GM18873 (cell line): Measurements from ENCODE around the gene ASXL3.

Source experiments
- ATAC-seq: cut with Tn5 transposase; IDR thresholded peaks from one replicate; pipeline ENCODE4 v1.9.1; 2021; ENCODE audit warnings: mild to moderate bottlenecking, moderate library complexity, moderate number of reproducible peaks; ENCODE audit not compliant: unreplicated experiment, low FRiP score

Gene ASXL3

GRCh38 chr18:33653231-33653630, 75.2 kb downstream of the ASXL3 start:
- ATAC-seq = no peak

- no peak for ATAC-seq
Observed at GRCh38 chr18:33656889-33657448, 79.0 kb downstream of the ASXL3 start.

- no peak for ATAC-seq
Observed at GRCh38 chr18:33660696-33661310, 82.8 kb downstream of the ASXL3 start.

GRCh38 chr18:33664241-33664874, 86.3 kb downstream of the ASXL3 start:
- ATAC-seq = no peak

GRCh38 chr18:33665187-33665586, 87.2 kb downstream of the ASXL3 start:
- ATAC-seq = no peak

DNA sequence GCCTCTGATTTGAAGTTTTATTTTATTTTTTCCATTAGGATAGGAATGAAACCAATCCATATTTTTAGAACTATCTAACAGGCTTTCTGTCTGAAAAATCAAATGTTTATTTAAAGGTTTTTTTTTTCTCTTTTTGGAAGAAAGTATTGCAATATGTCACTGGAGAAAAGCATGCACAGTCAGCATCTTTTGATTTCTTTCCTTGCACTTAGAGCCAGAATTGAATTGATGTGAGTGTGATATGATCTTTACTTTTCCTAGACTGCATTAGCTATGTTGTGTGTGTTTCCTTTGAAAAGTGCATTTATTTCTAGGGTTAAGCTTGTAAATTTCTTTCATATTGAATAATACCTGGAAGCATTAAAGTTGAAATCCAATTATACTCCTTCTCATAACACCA, 87.6 kb downstream of the ASXL3 start:
- no peak for ATAC-seq

GRCh38 chr18:33666915-33667314, 88.9 kb downstream of the ASXL3 start:
- no peak for ATAC-seq

GRCh38 chr18:33669589-33669988, 91.6 kb downstream of the ASXL3 start:
- ATAC-seq = no peak

- ATAC-seq = no peak
Observed at GRCh38 chr18:33670029-33670428, 92.0 kb downstream of the ASXL3 start.

- no peak for ATAC-seq
Observed at GRCh38 chr18:33673689-33674088, 95.7 kb downstream of the ASXL3 start.

- ATAC-seq = no peak
Observed at GRCh38 chr18:33676593-33676992, 98.6 kb downstream of the ASXL3 start.

DNA sequence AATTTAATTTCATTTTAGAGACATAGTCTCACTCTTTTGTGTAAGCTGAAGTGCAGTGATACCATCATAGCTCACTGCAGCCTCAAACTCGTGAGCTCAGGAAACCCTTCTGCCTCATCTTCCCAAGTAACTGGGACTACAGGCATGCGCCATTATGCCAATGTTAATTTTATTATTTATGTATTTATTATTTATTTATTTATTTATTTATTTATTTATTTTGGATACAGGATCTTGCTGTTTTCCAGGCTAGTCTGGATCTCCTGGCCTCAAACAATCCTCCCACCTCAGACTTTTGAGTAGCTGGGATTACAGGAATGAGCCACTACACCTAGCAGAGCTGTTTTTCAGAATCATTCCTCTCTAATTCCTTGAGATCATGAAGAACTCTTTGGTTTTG, 99.9 kb downstream of the ASXL3 start:
- ATAC-seq = no peak

DNA sequence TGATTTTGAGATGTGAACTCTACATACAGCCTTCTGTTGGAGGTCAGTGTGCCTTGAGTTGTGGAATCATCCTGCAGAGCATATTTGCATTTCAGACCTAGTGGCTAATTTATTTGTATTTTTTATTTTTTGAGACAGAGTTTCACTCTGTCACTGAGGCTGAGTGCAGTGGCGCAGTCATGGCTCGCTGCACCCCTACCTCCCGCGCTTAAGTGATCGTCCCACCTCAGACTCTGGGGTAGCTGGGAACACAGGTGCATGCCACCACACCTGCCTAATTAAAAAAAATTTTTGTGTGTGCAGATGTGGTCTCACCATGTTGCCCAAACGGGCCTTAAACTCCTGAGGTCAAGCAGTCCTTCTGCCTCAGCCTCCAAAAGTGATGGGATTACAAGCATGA, 104.4 kb downstream of the ASXL3 start:
- ATAC-seq = no peak

DNA sequence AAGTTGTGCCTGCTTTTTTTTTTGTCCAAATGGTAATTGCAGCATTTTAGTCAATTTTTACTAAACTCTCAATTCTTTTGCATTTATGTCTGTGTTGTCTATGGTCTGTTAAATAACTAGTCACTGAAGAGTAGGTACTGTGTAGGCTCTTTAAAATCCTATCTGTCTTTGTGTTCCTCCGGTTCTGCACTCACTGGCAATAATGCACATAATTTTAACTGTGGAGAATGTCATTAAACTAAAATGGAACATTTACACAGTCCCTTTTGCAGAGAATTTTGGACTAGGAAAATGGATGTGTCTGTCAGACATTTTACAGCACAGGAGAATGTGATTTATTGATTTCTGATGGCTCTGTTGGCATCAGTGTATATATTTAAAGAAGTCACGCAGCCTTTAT, 116.6 kb downstream of the ASXL3 start:
- no peak for ATAC-seq

DNA sequence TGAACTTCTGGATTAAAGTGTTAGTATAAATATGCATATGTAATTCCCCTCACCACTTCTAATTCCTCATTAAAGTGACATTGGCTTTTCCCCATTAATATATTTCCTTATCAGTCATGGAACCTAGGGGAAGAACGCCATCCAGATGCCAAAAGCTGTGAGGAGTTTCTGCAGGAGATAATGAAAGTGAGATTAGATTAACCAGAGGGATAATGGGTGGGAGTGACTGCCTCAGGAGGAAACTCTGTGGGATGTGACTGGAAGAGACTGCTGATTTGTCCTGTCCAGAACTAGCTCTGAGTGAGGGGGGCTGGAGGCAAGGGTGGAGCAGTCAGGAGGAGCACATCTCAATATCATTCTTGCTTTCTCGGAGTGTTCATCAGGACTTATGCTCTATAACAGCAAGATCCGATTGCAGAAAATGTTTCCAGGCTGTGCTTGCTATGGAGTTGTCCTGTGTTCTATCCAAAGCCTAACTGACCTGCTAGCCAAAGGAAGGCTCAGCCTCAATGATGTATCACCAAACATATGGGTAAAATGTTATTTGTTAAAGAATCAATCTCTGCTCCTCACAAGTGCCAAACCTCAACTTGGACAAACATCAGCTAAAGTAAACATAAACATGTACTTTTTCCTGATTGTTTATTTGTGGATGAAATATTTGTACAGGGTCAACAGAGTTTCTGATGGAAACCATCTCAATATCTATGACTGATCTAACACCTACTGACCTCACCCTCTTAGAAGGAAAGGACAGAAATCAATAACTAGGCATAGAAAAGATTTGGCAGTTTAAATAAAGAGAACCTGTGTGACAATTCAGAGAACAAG, 118.5 kb downstream of the ASXL3 start:
- ATAC-seq = no peak

DNA sequence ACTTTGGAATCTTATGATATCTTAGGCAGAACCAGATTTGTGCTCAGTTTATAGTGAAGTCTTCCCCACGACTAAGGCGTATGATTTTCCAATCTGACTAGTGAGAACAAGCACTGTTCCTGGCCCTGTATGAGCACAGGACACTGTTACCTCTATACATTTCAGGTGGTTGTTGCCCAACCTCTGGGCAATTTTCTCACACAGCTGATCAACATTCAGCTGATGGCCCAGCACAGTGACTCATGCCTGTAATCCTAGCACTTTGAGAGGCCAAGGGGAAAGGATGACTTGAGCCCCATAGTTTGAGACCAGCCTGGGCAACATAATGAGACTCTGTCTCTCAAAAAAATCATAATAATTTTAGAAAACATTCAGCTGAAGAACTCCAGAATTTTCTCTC, 119.5 kb downstream of the ASXL3 start:
- no peak for ATAC-seq

DNA sequence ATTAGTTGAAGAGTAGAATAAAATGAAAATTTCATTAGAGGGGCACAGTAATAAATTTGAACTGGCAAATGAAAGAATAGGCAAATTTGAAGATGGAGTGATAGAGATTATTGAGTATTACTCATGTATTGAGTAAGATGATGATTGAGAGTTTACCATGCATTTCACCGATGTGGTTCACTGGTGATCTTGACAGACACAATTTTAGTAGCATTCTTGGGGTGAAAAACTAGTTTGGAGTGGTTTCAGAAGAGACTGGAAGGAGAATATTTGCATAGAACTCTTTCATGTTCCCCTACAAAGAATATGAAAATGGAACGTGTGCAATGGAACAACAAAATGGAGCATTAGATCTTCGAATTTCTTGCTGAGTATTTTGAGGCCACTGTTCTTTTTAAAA, 121.4 kb downstream of the ASXL3 start:
- no peak for ATAC-seq

GRCh38 chr18:33700513-33700976, 122.5 kb downstream of the ASXL3 start:
- ATAC-seq = no peak

DNA sequence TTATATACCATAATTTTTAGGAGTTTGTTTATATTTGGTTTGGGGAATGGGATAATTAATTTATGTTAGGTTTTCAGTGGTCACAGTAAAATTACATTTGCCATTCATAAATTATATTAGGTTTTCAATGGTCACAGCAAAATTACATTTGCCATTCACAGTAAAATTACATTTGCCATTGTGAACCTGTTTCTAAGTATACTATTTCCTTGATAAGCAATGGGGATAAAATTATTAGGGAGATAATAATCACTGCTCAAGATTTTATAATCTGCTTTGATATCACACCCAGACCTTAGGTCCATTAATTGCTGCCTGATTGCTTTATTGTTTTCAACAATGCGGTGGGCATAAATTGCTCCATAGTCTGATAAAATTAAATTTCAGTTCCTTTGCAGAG, 124.6 kb downstream of the ASXL3 start:
- ATAC-seq = no peak

GRCh38 chr18:33706391-33706790, 128.4 kb downstream of the ASXL3 start:
- ATAC-seq = no peak

DNA sequence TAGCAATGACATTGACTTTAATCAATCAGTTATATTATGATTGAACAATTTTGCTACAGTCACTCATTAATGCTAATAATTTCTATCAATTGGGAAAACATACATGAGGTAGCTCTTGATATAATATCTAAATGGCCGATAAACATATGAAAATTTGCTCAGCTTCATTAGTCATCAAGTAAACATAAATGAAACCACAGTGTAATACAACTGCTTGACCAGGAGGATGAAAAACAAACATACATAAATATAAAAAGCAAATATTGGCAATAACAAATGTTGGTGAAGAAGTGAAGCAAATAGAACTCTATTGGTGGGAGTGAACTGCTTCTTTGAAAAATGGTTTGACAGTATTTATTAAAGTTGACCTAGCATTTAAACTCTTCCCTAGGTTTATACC, 130.9 kb downstream of the ASXL3 start:
- ATAC-seq = no peak
